Urinary bladder (tissue), 4 donors: ENCODE data around the gene CD3E. TPM values are rescaled to one million over a fixed set of nuclear protein-coding genes. Genes with fewer than 3 reads are reported as not detected.

ENCODE experiments used
- DNase-seq: peaks from one replicate; pipeline ENCODE4 v3.0.0-alpha.2; 2015; ENCODE audit errors: extremely low spot score
- H3K27ac ChIP-seq: one replicate; pipeline ENCODE4 v1.5.1; 2013; ENCODE audit warnings: low read depth, mild to moderate bottlenecking, moderate library complexity
- H3K36me3 ChIP-seq: one replicate; pipeline ENCODE4 v1.6.1; 2013; ENCODE audit warnings: mild to moderate bottlenecking, moderate library complexity; ENCODE audit not compliant: insufficient read depth
- H3K4me1 ChIP-seq: one replicate; pipeline ENCODE4 v1.6.1; 2013; ENCODE audit warnings: mild to moderate bottlenecking, moderate library complexity; ENCODE audit not compliant: insufficient read depth
- H3K4me3 ChIP-seq: one replicate; pipeline ENCODE4 v1.5.1; 2013; ENCODE audit warnings: low read depth, low read length
- WGBS: extraction: QIAGEN DNeasy Blood & Tissue Kit; methylation state at CpG from one replicate; pipeline ENCODE4 v1.1.7; 2013; 5-methylcytosine and 5-hydroxymethylcytosine counted together
- polyA plus RNA-seq: library from polyadenylated mRNA; stranded (reverse); fragments of 200-250 nt; gene quantifications from one replicate; pipeline ENCODE4 v1.2.3, GENCODE V29; 2013
- total RNA-seq: library from RNA; depleted of rRNA; stranded (reverse); fragments of >200 nt; gene quantifications from one replicate; pipeline ENCODE4 v1.2.3, GENCODE V29; 2014
- donor health status: healthy with polysubstance abuse.
- donor health status: healthy.

The CD3E gene
- total and polyA plus RNA-seq, 2 donors: 0.32 to 3.6 TPM

- H3K27ac ChIP-seq: peak overlapping the region; percentile 38
- H3K4me3 ChIP-seq: no peak overlapping the region
- 82% methylated on average over 1 of the region's 1 CpG for WGBS
- no peak for DNase-seq
- no peaks in the 10 kb centered on the region for H3K4me1 ChIP-seq
- H3K36me3 ChIP-seq: no peaks in the 10 kb centered on the region
Measured at GRCh38 chr11:118277312-118277711, 27.2 kb upstream of the CD3E start.

GRCh38 chr11:118281284-118281683, 23.2 kb upstream of the CD3E start:
- H3K4me1 ChIP-seq: no peaks in the 10 kb centered on the region
- no peak overlapping the region for H3K27ac ChIP-seq
- no peak overlapping the region for H3K4me3 ChIP-seq
- DNase-seq: no peak
- WGBS: 88% methylated on average over 1 of the region's 1 CpG
- H3K36me3 ChIP-seq: no peaks in the 10 kb centered on the region

GRCh38 chr11:118282606-118283005, 21.9 kb upstream of the CD3E start:
- WGBS: 84% methylated on average over 6 of the region's 6 CpGs
- H3K36me3 ChIP-seq: no peaks in the 10 kb centered on the region
- H3K27ac ChIP-seq: no peak overlapping the region
- H3K4me3 ChIP-seq: no peak overlapping the region
- H3K4me1 ChIP-seq: no peaks in the 10 kb centered on the region
- no peak for DNase-seq

- WGBS: 64% methylated on average over 5 of the region's 5 CpGs
- Histone ChIP-seq H3K27ac (peak overlapping the region; percentile 12), H3K4me1 (no peaks in the 10 kb centered on the region), H3K4me3 (no peak overlapping the region), H3K36me3 (no peaks in the 10 kb centered on the region)
- DNase-seq: no peak
Measured at GRCh38 chr11:118283037-118283636, 21.4 kb upstream of the CD3E start.

- no peak overlapping the region for H3K4me3 ChIP-seq
- WGBS: 59% methylated on average over 4 of the region's 4 CpGs
- DNase-seq: no peak
- H3K27ac ChIP-seq: no peak overlapping the region
- no peaks in the 10 kb centered on the region for H3K36me3 ChIP-seq
- no peaks in the 10 kb centered on the region for H3K4me1 ChIP-seq
Measured at GRCh38 chr11:118283756-118284350, 20.7 kb upstream of the CD3E start.

- 71% methylated on average over 2 of the region's 2 CpGs for WGBS
- Histone ChIP-seq H3K4me1 (no peaks in the 10 kb centered on the region), H3K36me3 (no peaks in the 10 kb centered on the region), H3K27ac (no peak overlapping the region), H3K4me3 (no peak overlapping the region)
- DNase-seq: no peak
Measured at GRCh38 chr11:118286545-118286944, 18.0 kb upstream of the CD3E start.

- no peak for DNase-seq
- no peak overlapping the region for H3K4me3 ChIP-seq
- H3K27ac ChIP-seq: no peak overlapping the region
- 73% methylated on average over 1 of the region's 1 CpG for WGBS
- no peaks in the 10 kb centered on the region for H3K36me3 ChIP-seq
- H3K4me1 ChIP-seq: no peaks in the 10 kb centered on the region
Measured at GRCh38 chr11:118287006-118287405, 17.5 kb upstream of the CD3E start.

- H3K4me3 ChIP-seq: no peak overlapping the region
- H3K27ac ChIP-seq: no peak overlapping the region
- no peaks in the 10 kb centered on the region for H3K4me1 ChIP-seq
- DNase-seq: no peak
- no peaks in the 10 kb centered on the region for H3K36me3 ChIP-seq
Measured at GRCh38 chr11:118289401-118289800, 15.1 kb upstream of the CD3E start.

GRCh38 chr11:118290923-118291322, 13.6 kb upstream of the CD3E start:
- Histone ChIP-seq H3K4me1 (no peaks in the 10 kb centered on the region), H3K4me3 (no peak overlapping the region), H3K36me3 (no peaks in the 10 kb centered on the region), H3K27ac (no peak overlapping the region)
- WGBS: 26% methylated on average over 9 of the region's 9 CpGs
- no peak for DNase-seq

- Histone ChIP-seq H3K4me1 (no peaks in the 10 kb centered on the region), H3K27ac (no peak overlapping the region), H3K36me3 (no peaks in the 10 kb centered on the region), H3K4me3 (no peak overlapping the region)
- 73% methylated on average over 9 of the region's 9 CpGs for WGBS
- DNase-seq: no peak
Measured at GRCh38 chr11:118291477-118292135, 12.9 kb upstream of the CD3E start.

- no peak overlapping the region for H3K4me3 ChIP-seq
- DNase-seq: no peak
- 86% methylated on average over 2 of the region's 2 CpGs for WGBS
- no peak overlapping the region for H3K27ac ChIP-seq
- no peaks in the 10 kb centered on the region for H3K36me3 ChIP-seq
- H3K4me1 ChIP-seq: no peaks in the 10 kb centered on the region
Measured at GRCh38 chr11:118294053-118294452, 10.5 kb upstream of the CD3E start.

- no peaks in the 10 kb centered on the region for H3K4me1 ChIP-seq
- no peak overlapping the region for H3K27ac ChIP-seq
- WGBS: 46% methylated on average over 5 of the region's 5 CpGs
- H3K36me3 ChIP-seq: no peaks in the 10 kb centered on the region
- DNase-seq: no peak
- H3K4me3 ChIP-seq: no peak overlapping the region
Measured at GRCh38 chr11:118295199-118295598, 9.3 kb upstream of the CD3E start.

GRCh38 chr11:118295815-118296454, 8.6 kb upstream of the CD3E start:
- Histone ChIP-seq H3K4me3 (no peak overlapping the region), H3K36me3 (no peaks in the 10 kb centered on the region), H3K4me1 (no peaks in the 10 kb centered on the region), H3K27ac (no peak overlapping the region)
- DNase-seq: no peak
- WGBS: 72% methylated on average over 3 of the region's 3 CpGs

GRCh38 chr11:118301600-118302195, 2.8 kb upstream of the CD3E start:
- Histone ChIP-seq H3K36me3 (no peaks in the 10 kb centered on the region), H3K4me3 (no peak overlapping the region), H3K4me1 (no peaks in the 10 kb centered on the region), H3K27ac (no peak overlapping the region)
- DNase-seq: no peak
- WGBS: 63% methylated on average over 8 of the region's 8 CpGs
